Left lung (tissue), 10 donors: ENCODE measurements around the gene ARHGAP21. TPM values are rescaled to one million over a fixed set of nuclear protein-coding genes. Genes with fewer than 3 reads are reported as not detected.

ENCODE experiments used
- ATAC-seq: fragments of 200-7000 bp; cut with Tn5 transposase; one replicate; pipeline ENCODE4 v1.9.1; 2020; ENCODE audit warnings: moderate library complexity
- DNase-seq, 4 donors: peaks; one replicate each; pipeline ENCODE4 v3.0.0-alpha.2; 2013 to 2020
- H3K27ac ChIP-seq, 2 donors: fragments of 200-600 bp; sonication (generic) in 1 of 2; one replicate each; pipeline versions ENCODE4 v1.5.0 to v1.8.0; 2020 to 2021
- H3K27me3 ChIP-seq, 2 donors: fragments of 200-600 bp; sonication (generic) in 1 of 2; one replicate each; pipeline versions ENCODE4 v1.5.0 to v1.8.0; 2020 to 2021
- H3K36me3 ChIP-seq, 2 donors: fragments of 200-600 bp; sonication (generic) in 1 of 2; one replicate each; pipeline versions ENCODE4 v1.5.0 to v1.8.0; 2020 to 2021
- H3K4me1 ChIP-seq, 2 donors: fragments of 200-600 bp; one replicate each; pipeline ENCODE4 v1.8.0; 2021
- H3K4me3 ChIP-seq, 2 donors: fragments of 200-600 bp; sonication (generic) in 1 of 2; one replicate each; pipeline versions ENCODE4 v1.5.0 to v1.8.0; 2020 to 2021; ENCODE audit warnings: mild to moderate bottlenecking in 1 of 2
- H3K9me3 ChIP-seq, 2 donors: fragments of 200-600 bp; sonication (generic) in 1 of 2; one replicate each; pipeline versions ENCODE4 v1.5.0 to v1.8.0; 2020 to 2021
- CTCF ChIP-seq, 2 donors: fragments of 200-600 bp; sonication (generic) in 1 of 2; IDR thresholded peaks; one replicate each; pipeline versions ENCODE4 v1.5.0 to v1.8.0; 2021; ENCODE audit warnings: antibody characterized with exemption in 2 of 2
- intact Hi-C, 2 donors: fragments of 100-400 bp; cut with DNase I; formaldehyde crosslinking; loops; one replicate each; pipeline versions ENCODE4 v1.11.2 to v1.14.2; 2022
- polyA plus RNA-seq, 6 donors: library from polyadenylated mRNA; unstranded; fragments of 120-200 nt; gene quantifications; one replicate each; pipeline ENCODE4 v1.2.1, GENCODE V29; 2013; ENCODE audit not compliant: insufficient read length in 6 of 6
- total RNA-seq, 2 donors: library from RNA; stranded (reverse); fragmentation: NEBNext Ultra II Directional; extraction: Animal tissue kit (Norgen Biotek cat#: 25700); gene quantifications; one replicate each; pipeline ENCODE4 v1.2.1, GENCODE V29; 2021
- donor health status: DM: no; HTN: yes; CAD: no.
- donor health status: DM: no; HTN: no; CAD: no.

The ARHGAP21 gene
- total and polyA plus RNA-seq, 8 donors, result 74.3 to 155 (median 126) TPM

GRCh38 chr10:24616536-24616935 is 107.2 kb downstream of the ARHGAP21 start:
- Histone ChIP-seq H3K27me3 (no peaks in the 10 kb centered on the region), H3K9me3 (no peaks in the 10 kb centered on the region), H3K4me3 (no peak overlapping the region), H3K36me3 (peaks cover 0 to 3% of the 10 kb centered on the region in 2 donors), H3K4me1 (no peaks in the 10 kb centered on the region), H3K27ac (no peak overlapping the region)
- DNase-seq (no peak), ATAC-seq (no peak)
- TF ChIP-seq CTCF (IDR thresholded peaks at IDR 0.05), result no peak
- intact Hi-C loops, result no loop called here

GRCh38 chr10:24606021-24606420 is 117.7 kb downstream of the ARHGAP21 start:
- Histone ChIP-seq H3K4me1 (no peaks in the 10 kb centered on the region), H3K36me3 (peaks cover 0 to 19% of the 10 kb centered on the region in 2 donors), H3K27me3 (no peaks in the 10 kb centered on the region), H3K27ac (no peak overlapping the region), H3K4me3 (no peak overlapping the region), H3K9me3 (no peaks in the 10 kb centered on the region)
- DNase-seq, result no peak
- no peak for ATAC-seq
- intact Hi-C loops, result no loop called here
- no peak for TF ChIP-seq CTCF (IDR thresholded peaks at IDR 0.05)

- Histone ChIP-seq H3K36me3 (peaks cover 0 to 27% of the 10 kb centered on the region in 2 donors), H3K4me3 (no peak overlapping the region), H3K27ac (no peak overlapping the region), H3K4me1 (no peaks in the 10 kb centered on the region), H3K9me3 (no peaks in the 10 kb centered on the region), H3K27me3 (no peaks in the 10 kb centered on the region)
- DNase-seq (no peak), ATAC-seq (no peak)
- intact Hi-C loops, result no loop called here
- no peak for TF ChIP-seq CTCF (IDR thresholded peaks at IDR 0.05)
Measured at GRCh38 chr10:24605141-24605540, 118.5 kb downstream of the ARHGAP21 start.

- DNase-seq (no peak), ATAC-seq (peak; percentile 41)
- Histone ChIP-seq H3K27me3 (no peaks in the 10 kb centered on the region), H3K36me3 (peaks cover 0 to 44% of the 10 kb centered on the region in 2 donors), H3K4me3 (no peak overlapping the region), H3K9me3 (no peaks in the 10 kb centered on the region), H3K4me1 (no peaks in the 10 kb centered on the region), H3K27ac (peak overlapping the region in 1 of 2 donors; percentile 53)
- no peak for TF ChIP-seq CTCF (IDR thresholded peaks at IDR 0.05)
- intact Hi-C loops, result no loop called here
Measured at GRCh38 chr10:24603333-24603732, 120.4 kb downstream of the ARHGAP21 start.

- Histone ChIP-seq H3K9me3 (no peaks in the 10 kb centered on the region), H3K27ac (no peak overlapping the region), H3K27me3 (no peaks in the 10 kb centered on the region), H3K4me3 (no peak overlapping the region), H3K4me1 (no peaks in the 10 kb centered on the region), H3K36me3 (peaks cover 0 to 85% of the 10 kb centered on the region in 2 donors)
- TF ChIP-seq CTCF (IDR thresholded peaks at IDR 0.05), result no peak
- ATAC-seq (no peak), DNase-seq (no peak)
- intact Hi-C loops, result no loop called here
Measured at GRCh38 chr10:24597961-24598360, 125.7 kb downstream of the ARHGAP21 start.
